ENCODE results near the gene LGALS12.

LGALS12 gene

DNA sequence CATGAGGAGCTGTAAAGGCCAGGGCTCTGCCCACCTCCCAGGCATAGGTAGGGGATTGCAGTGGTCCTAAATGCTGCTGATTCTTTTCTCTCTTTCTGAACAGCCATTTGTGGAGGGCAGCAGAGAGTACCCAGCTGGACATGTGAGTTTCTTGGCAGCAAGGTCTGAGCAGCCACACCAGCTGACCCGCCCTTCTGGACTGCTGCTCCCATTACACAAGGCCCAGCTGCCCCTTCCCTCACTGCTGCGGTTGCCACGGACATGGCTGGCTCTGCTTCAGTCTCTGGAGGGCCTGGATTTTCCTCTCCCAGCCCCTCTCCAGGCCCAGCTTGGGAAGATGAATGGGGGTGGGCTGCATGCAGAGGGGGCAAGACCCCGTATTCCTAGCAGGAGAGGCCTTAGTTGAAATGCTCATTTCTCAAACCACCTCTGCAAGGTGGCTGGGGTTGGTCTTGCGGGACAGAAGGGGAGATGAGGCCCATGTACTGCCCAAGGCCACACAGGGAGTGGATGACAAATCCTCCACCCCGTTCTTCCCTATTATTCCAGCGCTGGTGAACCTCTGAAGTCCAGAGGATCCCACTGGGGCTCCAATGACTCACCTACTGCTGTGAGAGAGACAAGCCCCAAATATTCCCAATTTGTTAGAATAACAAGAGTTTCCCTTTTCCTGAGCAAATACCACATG is 4.6 kb downstream of the LGALS12 start:
- no peak for TF ChIP-seq CTCF (IDR thresholded peaks at IDR 0.05; ENCODE audit: insufficient read depth, missing control alignments)
- FAIRE-seq (no peak), DNase-seq (ENCODE audit: insufficient read length, low spot score) (no peak)

GRCh38 chr11:63511048-63511748 is 5.3 kb downstream of the LGALS12 start:
- FAIRE-seq (no peak), DNase-seq (ENCODE audit: insufficient read length, low spot score) (no peak)
- TF ChIP-seq CTCF (IDR thresholded peaks at IDR 0.05; ENCODE audit: insufficient read depth, missing control alignments), result no peak

DNA sequence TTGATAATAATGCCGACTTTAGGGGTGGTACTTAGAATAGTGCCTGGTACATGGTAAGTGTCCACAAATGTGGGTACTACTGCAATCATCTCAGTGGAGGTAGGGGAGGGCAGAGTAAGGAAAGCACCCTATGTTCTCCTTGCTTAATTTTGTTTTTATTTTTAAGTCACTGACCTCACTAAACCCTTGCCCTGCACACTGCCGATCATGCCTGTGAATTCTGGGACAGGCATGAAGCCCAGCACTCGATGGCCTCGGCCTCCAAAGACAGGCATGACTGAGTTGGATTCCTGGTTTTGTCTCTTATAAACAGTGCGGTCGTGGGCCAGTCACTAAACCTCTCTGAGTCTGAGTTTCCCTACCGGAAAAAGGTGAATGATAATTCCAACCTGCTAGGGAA is 6.9 kb downstream of the LGALS12 start:
- DNase-seq (ENCODE audit: insufficient read length, low spot score) (no peak), FAIRE-seq (no peak)
- TF ChIP-seq CTCF (IDR thresholded peaks at IDR 0.05; ENCODE audit: insufficient read depth, missing control alignments), result no peak

DNA sequence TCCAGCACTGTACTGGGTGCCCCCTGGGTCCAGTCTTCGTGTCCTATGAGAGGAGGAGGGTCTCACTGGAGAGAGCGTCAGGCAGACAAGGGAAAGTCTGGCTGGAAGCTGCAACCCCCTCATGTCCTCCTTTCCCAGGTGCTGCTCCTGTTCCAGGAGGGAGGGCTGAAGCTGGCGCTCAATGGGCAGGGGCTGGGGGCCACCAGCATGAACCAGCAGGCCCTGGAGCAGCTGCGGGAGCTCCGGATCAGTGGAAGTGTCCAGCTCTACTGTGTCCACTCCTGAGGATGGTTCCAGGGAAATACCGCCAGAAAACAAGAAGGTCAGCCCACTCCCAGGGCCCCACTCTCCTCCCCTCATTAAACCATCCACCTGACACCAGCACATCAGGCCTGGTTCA is 10.2 kb downstream of the LGALS12 start:
- no peak for TF ChIP-seq CTCF (IDR thresholded peaks at IDR 0.05; ENCODE audit: insufficient read depth, missing control alignments)
- DNase-seq (ENCODE audit: insufficient read length, low spot score) (no peak), FAIRE-seq (no peak)

- TF ChIP-seq CTCF (IDR thresholded peaks at IDR 0.05; ENCODE audit: insufficient read depth, missing control alignments), result no peak
- no peak for FAIRE-seq
- no peak for DNase-seq (ENCODE audit: insufficient read length, low spot score)
These were observed 11.3 kb downstream of the LGALS12 start for GRCh38 chr11:63517156-63517555.

DNA sequence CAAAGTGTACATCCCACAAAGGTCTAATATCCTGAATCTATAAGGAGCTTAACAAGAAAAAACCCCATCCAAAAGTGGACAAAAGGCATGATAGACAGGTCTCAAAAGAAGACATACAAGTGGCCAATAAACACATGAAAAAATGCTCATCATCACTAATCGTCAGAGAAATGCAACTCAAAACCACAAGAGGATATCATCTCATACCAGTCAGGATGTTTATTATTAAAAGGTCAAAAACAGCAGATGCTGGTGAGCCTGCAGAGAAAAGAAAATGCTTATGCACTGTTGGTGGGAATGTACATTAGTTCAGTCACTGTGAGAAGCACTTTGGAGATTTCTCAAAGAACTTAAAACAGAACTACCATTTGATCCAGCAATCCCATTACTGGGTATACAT is 12.7 kb downstream of the LGALS12 start:
- no peak for DNase-seq (ENCODE audit: insufficient read length, low spot score)
- TF ChIP-seq CTCF (IDR thresholded peaks at IDR 0.05; ENCODE audit: insufficient read depth, missing control alignments), result no peak
- FAIRE-seq, result no peak

DNA sequence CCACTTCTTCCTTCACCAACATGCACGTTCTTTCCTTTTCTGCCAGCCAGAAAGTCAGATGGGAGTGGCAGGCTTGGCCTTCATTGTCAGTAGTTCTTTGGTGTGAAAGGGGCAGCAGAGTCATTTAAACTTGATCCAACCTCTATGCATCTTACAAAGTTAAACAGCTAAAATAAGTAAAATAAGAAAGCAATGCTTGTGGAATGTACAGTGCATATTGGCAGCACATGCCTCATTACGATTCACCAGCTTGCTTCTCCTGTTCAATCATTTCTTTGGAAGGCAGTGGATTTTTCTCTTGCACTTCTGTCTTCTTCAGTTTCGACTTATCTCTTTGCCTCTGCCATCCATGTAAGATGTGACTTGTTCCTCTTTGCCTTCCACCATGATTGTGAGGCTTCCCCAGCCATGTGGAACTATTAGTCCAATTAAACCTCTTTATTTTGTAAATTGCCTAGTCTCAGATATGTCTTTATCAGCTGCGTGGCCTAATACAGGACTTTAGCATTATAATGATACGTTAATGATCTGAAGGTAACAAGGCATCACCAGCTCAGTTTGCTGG is 14.8 kb downstream of the LGALS12 start:
- TF ChIP-seq CTCF (IDR thresholded peaks at IDR 0.05; ENCODE audit: insufficient read depth, missing control alignments), result no peak
- DNase-seq (ENCODE audit: insufficient read length, low spot score) (no peak), FAIRE-seq (no peak)

Data from D721Med (cell line).